OCI-M2 (cell line): Measurements from ENCODE around the gene GPR157.
"Not testable (repeated sequence)": the region's sequence is repeated elsewhere in the genome, so short reads cannot be mapped to it uniquely, and the experiment has no call there.

Source experiments
- DNase-seq: peaks from one replicate; lab custom pipeline; 2025; ENCODE audit not compliant: unreplicated experiment; lab: John Stamatoyannopoulos, UW

Gene GPR157

DNA sequence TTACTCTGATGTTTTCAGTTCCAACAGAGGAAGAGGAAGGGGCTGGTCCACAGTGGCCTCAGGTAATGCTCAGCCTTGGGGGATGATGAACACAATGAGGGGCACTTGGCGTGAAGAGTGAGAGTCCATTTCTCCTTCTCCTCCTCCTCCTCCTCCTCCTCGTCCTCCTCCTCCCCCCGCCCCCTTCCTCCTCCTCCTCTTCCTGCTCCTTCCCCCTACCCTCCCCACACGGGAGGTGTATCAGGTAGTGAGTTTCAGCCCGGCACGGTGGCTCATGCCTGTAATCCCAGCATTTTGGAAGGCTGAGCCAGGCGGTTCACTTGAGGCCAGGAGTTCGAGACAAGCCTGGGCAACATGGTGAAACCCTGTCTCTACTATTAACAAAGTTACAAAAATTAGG lies 17.3 kb upstream of the GPR157 start:
- DNase-seq: no peak

GRCh38 chr1:9145714-9146113 lies 16.8 kb upstream of the GPR157 start:
- DNase-seq: no peak

GRCh38 chr1:9145021-9145668 lies 16.2 kb upstream of the GPR157 start:
- no peak for DNase-seq

DNA sequence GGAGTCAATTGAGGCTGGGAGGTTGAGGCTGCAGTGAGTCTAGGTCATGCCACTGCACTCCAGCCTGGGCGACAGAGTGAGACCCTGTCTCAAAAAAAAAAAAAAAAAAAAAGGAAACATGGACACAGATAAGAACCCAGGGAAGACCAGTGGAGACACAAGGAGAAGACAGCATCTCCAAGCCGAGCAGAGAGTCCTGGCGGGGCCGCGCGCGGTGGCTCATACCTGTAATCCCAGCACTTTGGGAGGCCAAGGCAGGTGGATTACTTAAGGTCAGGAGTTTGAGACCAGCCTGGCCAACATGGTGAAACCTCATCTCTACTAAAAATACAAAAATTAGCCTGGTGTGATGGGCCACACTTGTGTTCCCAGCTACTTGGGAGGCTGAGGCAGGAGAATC lies 15.6 kb upstream of the GPR157 start:
- DNase-seq: not testable (repeated sequence)

GRCh38 chr1:9143250-9143649 lies 14.3 kb upstream of the GPR157 start:
- DNase-seq: no peak

DNA sequence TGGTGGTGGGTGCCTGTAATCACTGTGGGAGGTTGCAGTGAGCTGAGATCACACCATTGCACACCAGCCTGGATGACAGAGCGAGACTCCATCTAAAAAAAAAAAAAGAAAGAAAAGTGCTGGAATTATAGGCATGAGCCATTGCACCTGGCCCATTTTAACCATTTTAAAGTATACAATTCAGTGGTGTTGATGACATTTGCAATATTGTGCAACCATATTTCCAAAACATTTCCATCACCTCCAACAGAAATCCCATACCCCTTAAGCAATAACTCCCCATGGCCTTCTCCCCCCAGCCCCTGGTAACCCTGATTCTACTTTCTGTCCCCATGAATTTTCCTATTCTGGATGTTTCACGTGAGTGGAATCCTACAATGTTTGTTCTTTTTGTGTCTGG lies 11.0 kb upstream of the GPR157 start:
- no peak for DNase-seq

- DNase-seq: no peak
Observed at GRCh38 chr1:9136932-9137331, 8.0 kb upstream of the GPR157 start.

- no peak for DNase-seq
Observed at GRCh38 chr1:9135073-9135836, 6.4 kb upstream of the GPR157 start.

GRCh38 chr1:9133870-9134585 lies 5.1 kb upstream of the GPR157 start:
- DNase-seq: no peak

- peak; percentile 32 for DNase-seq
Observed at GRCh38 chr1:9129266-9130041, 552 bp upstream of the GPR157 start.

GRCh38 chr1:9128166-9128519 lies 759 bp downstream of the GPR157 start:
- DNase-seq: no peak

DNA sequence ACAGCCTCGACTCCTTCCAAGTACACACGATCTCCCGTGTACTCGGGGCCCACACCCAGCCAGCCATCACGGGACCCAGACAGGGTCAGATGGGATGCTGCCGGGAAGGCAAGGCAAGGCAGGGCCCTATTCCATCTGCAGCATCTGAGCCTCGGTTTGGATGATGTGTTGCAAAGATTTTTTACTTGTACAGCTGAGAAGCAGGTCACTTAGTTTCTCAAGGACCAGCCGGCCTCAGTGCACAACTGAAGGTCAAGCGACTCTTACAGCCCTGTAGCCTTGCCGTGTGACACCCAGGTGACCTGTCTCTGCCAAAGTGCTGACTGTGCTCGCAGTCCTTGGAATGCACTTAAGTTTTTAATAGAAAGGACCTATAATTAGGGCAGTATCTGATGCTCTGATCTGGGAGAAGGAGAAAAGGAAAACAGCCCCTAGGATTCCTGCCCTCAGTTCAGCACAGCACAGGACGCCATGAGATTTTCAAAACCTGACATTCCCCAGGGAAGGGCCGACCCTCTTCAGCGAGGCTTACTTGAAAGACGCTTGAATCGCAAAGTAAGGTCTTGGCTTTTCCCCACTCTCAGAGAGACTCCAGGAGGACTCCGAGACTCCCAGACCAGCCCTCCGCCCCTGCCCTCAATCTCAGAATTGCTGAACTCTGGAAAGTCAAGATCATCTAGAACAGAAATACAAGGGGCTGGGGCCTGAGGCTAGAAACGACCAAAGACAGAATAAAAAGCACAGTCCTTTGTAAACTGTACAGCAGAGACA lies 1.3 kb downstream of the GPR157 start:
- DNase-seq: no peak

DNA sequence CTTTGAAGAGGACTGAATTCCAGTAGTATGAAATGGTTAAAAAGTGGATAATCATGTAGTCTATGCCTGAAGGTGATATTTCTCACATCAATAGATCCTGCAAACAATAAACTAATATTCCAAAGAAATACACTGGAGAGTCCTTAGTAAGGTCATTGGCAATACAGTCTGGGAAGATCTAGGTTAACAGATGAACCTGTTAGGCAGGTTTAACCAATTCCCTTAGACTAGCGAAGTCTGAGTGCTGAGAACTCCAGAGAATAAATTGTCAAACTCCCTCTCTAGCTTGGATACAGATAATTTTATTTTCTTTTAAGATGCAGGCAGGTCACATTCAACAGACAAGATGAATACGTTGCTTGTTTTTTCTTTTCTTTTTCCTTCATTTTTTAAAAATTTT lies 2.4 kb downstream of the GPR157 start:
- DNase-seq: no peak

- DNase-seq: not testable (repeated sequence)
Observed at GRCh38 chr1:9125847-9126246, 3.1 kb downstream of the GPR157 start.

DNA sequence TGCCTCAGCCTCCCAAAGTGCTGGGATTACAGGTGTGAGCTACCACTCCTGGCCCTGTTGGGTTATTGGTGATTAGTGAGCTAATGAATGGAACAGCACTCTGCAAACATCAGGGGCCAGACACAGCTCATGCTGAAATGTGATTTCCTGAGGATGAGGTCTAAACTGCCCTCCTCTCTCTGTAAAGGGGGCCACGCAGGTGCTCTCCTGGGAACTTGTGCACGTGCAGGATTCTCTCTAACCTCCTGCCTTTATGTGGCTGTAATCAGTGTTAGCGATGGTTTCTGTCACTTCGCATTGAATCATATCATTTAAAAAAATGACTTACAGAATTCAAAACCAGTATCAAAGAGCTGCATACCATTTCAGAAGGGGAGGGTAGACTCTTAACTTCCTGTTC lies 3.6 kb downstream of the GPR157 start:
- no peak for DNase-seq

DNA sequence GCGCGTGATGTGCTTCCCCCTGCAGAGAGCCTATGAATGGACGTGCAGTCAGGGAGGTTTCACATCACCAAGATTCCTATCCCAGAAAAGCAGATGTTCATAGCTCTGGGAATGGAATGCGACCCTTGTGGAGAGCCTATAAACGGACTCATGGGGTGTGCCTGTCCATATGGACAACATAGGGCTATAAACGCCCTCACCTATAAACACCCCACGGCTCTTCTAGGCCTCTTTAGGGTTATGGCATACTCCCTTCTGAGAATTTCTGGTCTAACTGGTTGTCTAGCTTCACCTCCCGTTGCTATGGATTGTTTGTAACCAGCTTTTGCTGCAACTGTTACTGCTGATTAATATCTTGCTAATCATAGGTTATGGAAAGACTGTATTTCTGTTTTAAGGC lies 4.5 kb downstream of the GPR157 start:
- not testable (repeated sequence) for DNase-seq

DNA sequence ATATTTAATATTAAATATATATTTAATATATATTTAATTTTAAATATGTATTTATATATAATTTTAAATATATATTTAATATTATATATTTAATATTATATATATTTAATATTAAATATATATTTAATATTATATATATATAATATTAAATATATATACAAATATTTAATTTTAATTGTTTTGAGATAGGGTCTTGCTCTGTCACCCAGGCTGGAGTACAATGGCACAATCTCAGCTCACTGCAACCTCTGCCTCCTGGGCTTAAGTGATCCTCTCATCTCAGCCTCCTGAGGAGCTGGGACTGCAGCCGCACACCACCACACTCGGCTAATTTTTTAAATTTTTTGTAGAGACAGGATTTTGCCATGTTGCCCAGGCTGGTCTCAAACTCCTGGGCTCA lies 5.2 kb downstream of the GPR157 start:
- DNase-seq: not testable (repeated sequence)

DNA sequence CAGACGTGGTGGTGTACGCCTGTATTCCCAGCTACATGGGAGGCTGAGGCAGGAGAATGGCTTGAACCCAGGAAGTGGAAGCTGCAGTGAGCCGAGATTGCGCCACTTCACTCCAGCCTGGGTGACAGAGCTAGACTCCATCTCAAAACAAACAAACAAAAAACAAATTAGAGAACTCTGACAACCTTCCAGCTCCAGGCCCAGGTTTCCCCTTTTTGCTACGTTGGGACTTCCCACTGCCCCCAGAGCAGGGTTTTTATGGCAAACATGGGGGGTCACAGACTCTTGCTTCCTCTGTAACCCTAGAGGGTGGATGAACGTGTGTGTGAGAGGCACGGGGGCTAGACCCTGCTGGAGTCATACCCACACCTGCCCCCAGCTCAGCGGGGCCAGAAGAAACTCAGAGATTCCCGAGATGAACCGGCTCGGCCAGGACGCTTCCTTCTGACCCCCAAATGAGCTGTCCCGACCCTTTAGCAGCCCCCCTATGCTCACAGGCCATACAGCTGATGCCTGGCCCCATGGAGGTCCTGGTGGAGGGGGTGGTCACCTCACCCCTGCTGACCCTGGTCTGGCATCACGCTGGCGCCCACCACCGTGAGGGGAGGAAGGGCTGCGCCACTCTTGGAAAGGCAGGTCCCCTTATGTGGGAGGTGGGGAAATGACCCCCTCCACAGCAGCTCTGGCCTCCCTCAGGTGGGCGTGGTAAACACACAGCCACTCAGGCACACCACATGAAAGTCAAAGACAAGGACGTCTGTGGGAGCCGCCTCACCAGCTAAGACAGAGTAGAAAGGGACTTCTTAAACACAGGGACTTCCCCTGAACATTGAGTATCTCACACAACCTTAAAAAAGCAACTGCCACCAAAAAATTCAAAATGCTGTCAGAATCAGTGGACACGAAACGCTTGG lies 7.1 kb downstream of the GPR157 start:
- DNase-seq: no peak

DNA sequence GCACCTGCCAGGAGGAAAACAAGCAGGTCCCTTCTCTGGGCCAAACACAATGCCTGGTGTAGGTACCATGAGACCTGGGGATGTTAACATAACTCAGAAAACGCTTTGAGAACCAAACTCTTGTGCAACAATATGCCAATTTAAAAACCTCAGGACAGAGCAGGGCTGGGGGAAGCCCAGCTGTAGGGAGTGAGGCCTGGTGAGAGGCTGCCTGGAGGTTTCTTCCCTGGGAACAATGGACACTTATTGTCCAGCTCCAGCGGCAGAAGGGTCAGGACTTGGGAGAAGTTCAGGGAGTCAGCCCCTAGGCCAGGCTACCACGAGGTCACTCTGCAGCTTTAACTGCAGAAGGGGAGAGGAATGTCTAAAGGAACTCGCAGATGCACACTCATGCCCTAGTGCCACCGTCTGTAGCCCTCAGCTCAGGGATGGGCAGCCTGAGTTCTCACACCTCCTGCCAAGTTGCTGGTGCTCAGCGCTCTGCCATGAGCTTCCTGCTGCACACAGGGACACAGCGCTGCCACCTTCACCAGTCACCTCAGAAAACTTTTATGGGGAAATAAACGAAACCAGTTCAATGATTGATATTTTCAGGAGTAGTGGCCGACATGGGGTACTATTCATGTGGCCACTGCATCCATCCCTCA lies 8.5 kb downstream of the GPR157 start:
- DNase-seq: no peak
